IMR-90 (cell line): ENCODE measurements around the gene HIVEP1. TPM values are rescaled to one million over a fixed set of nuclear protein-coding genes. Genes with fewer than 3 reads are reported as not detected.

Experiments used
- ATAC-seq: fragments of 200-7000 bp; cut with Tn5 transposase; 2 replicates; pipeline ENCODE4 v1.9.1; 2020; ENCODE audit warnings: low read depth, mild to moderate bottlenecking, moderate library complexity
- BruUV-seq: library from RNA; stranded (reverse); fragments of 400-500 nt; replicated peaks from 2 replicates; lab custom pipeline; 2021; lab: Mats Ljungman, UMichigan
- CTCF ChIA-PET: fragments of 300-600 bp; formaldehyde crosslinking; extraction: SDS; loops from one replicate; lab custom pipeline; 2021; ENCODE audit warnings: antibody characterized with exemption; lab: Yijun Ruan, JAX
- POLR2A ChIA-PET: fragments of 300-600 bp; sonication (Branson Sonifier 250); formaldehyde crosslinking; loops from one replicate; lab custom pipeline; 2022; ENCODE audit warnings: antibody characterized with exemption; ENCODE audit not compliant: unreplicated experiment; lab: Charles Lee
- DNase-seq: peaks from one replicate; pipeline ENCODE4 v3.0.0; 2013
- H2AFZ ChIP-seq: replicated peaks from 2 replicates; pipeline ENCODE3; 2013; ENCODE audit warnings: low read length, mild to moderate bottlenecking; ENCODE audit not compliant: poor library complexity
- H2AK5ac ChIP-seq: 2 replicates; pipeline ENCODE4 v1.6.1; 2013; ENCODE audit warnings: low read depth, low read length, inconsistent platforms
- H2AK9ac ChIP-seq: replicated peaks from 2 replicates; pipeline ENCODE3; 2013; ENCODE audit warnings: mild to moderate bottlenecking, low read depth, low read length, moderate library complexity; ENCODE audit not compliant: poor library complexity
- H2BK120ac ChIP-seq: 2 replicates; pipeline ENCODE4 v1.6.1; 2013; ENCODE audit warnings: low read depth, low read length, inconsistent platforms
- H2BK15ac ChIP-seq: 3 replicates; pipeline ENCODE4 v1.6.1; 2013; ENCODE audit warnings: low read depth, low read length, inconsistent platforms
- H2BK20ac ChIP-seq: 2 replicates; pipeline ENCODE4 v1.6.1; 2013; ENCODE audit warnings: low read depth, mild to moderate bottlenecking, inconsistent platforms, low read length, moderate library complexity
- H2BK5ac ChIP-seq: 2 replicates; pipeline ENCODE4 v1.6.1; 2013; ENCODE audit warnings: mild to moderate bottlenecking, low read depth, low read length, inconsistent platforms; ENCODE audit not compliant: poor library complexity, severe bottlenecking
- H3K14ac ChIP-seq: replicated peaks from 2 replicates; pipeline ENCODE4 v1.6.1; 2013; ENCODE audit warnings: low read depth, low read length, inconsistent platforms
- H3K18ac ChIP-seq: 2 replicates; pipeline ENCODE4 v1.6.1; 2013; ENCODE audit warnings: low read depth, low read length, control low read depth
- H3K23ac ChIP-seq: 2 replicates; pipeline ENCODE4 v1.6.1; 2013; ENCODE audit warnings: low read depth, low read length, inconsistent platforms
- H3K27ac ChIP-seq: 2 replicates; pipeline ENCODE4 v1.5.1; 2013; ENCODE audit warnings: mild to moderate bottlenecking, control low read depth, low read length; ENCODE audit not compliant: insufficient read depth
- H3K27me3 ChIP-seq: 2 replicates; pipeline ENCODE4 v1.6.1; 2013; ENCODE audit warnings: low read length; ENCODE audit not compliant: control insufficient read depth, insufficient read depth
- H3K36me3 ChIP-seq: 2 replicates; pipeline ENCODE4 v1.6.1; 2013; ENCODE audit warnings: low read length, mixed read lengths; ENCODE audit not compliant: control insufficient read depth, insufficient read depth
- H3K4ac ChIP-seq: 2 replicates; pipeline ENCODE4 v1.6.1; 2013; ENCODE audit warnings: low read depth, low read length, inconsistent platforms
- H3K4me1 ChIP-seq: 2 replicates; pipeline ENCODE4 v1.6.1; 2013; ENCODE audit warnings: low read length, mixed read lengths; ENCODE audit not compliant: control insufficient read depth, insufficient read depth
- H3K4me2 ChIP-seq: 2 replicates; pipeline ENCODE4 v1.6.1; 2013; ENCODE audit warnings: low read depth, mild to moderate bottlenecking, control low read depth, low read length, moderate library complexity
- H3K4me3 ChIP-seq: 2 replicates; pipeline ENCODE4 v1.5.1; 2013; ENCODE audit warnings: low read depth, mild to moderate bottlenecking, control low read depth, low read length, moderate library complexity; ENCODE audit not compliant: insufficient read depth
- H3K56ac ChIP-seq: 2 replicates; pipeline ENCODE4 v1.6.1; 2013; ENCODE audit warnings: low read length, inconsistent platforms; ENCODE audit not compliant: insufficient read depth; ENCODE audit errors: extremely low read depth
- H3K79me1 ChIP-seq, 2 experiments: 2 replicates each; pipeline ENCODE4 v1.6.1; 2013; ENCODE audit warnings: low read length in 2 of 2, inconsistent platforms in 1 of 2, low read depth in 1 of 2
- H3K9ac ChIP-seq: 2 replicates; pipeline ENCODE4 v1.6.1; 2013; ENCODE audit warnings: low read depth, low read length, control low read depth
- H3K9me1 ChIP-seq: 2 replicates; pipeline ENCODE4 v1.6.1; 2013; ENCODE audit warnings: low read length, inconsistent platforms; ENCODE audit not compliant: insufficient read depth
- H3K9me3 ChIP-seq: 2 replicates; pipeline ENCODE4 v1.6.1; 2013; ENCODE audit warnings: low read length; ENCODE audit not compliant: control insufficient read depth, insufficient read depth
- H4K20me1 ChIP-seq: 2 replicates; pipeline ENCODE4 v1.6.1; 2013; ENCODE audit warnings: low read length, inconsistent platforms; ENCODE audit not compliant: insufficient read depth
- H4K5ac ChIP-seq: 2 replicates; pipeline ENCODE4 v1.6.1; 2013; ENCODE audit warnings: mild to moderate bottlenecking, low read depth, low read length, control low read depth
- H4K8ac ChIP-seq, 2 experiments: 2 replicates each; pipeline ENCODE4 v1.6.1; 2013; ENCODE audit warnings: low read depth in 2 of 2, low read length in 2 of 2, control low read depth in 1 of 2, inconsistent platforms in 1 of 2
- H4K91ac ChIP-seq: 2 replicates; pipeline ENCODE4 v1.6.1; 2013; ENCODE audit warnings: low read depth, low read length, inconsistent platforms; ENCODE audit not compliant: insufficient read depth
- BHLHE40 ChIP-seq: fragments of 150-350 bp; IDR thresholded peaks from 2 replicates; pipeline ENCODE4 v1.6.1; 2016; ENCODE audit warnings: mild to moderate bottlenecking, low read depth, low read length
- CEBPB ChIP-seq: IDR thresholded peaks from 2 replicates; pipeline ENCODE4 v1.6.1; 2012; ENCODE audit warnings: low read depth, low read length, improper control_type of control experiment
- CHD1 ChIP-seq: IDR thresholded peaks from 2 replicates; pipeline ENCODE4 v1.6.1; 2012; ENCODE audit warnings: low read depth, low read length, improper control_type of control experiment
- CTCF ChIP-seq: conservative IDR thresholded peaks from 2 replicates; pipeline ENCODE4 v1.5.1; 2012; ENCODE audit warnings: mild to moderate bottlenecking, low read depth, low read length, improper control_type of control experiment
- ELK1 ChIP-seq: fragments of 150-350 bp; IDR thresholded peaks from 2 replicates; pipeline ENCODE4 v1.6.1; 2016; ENCODE audit warnings: low read depth, mild to moderate bottlenecking, low read length, moderate library complexity, borderline replicate concordance
- FOS ChIP-seq: fragments of 150-350 bp; IDR thresholded peaks from 2 replicates; pipeline ENCODE4 v1.6.1; 2016; ENCODE audit warnings: low read depth, low read length
- MAFK ChIP-seq: IDR thresholded peaks from 2 replicates; pipeline ENCODE4 v1.6.1; 2012; ENCODE audit warnings: low read depth, low read length, improper control_type of control experiment
- MAZ ChIP-seq: IDR thresholded peaks from 2 replicates; pipeline ENCODE4 v1.6.1; 2012; ENCODE audit warnings: low read depth, mild to moderate bottlenecking, low read length, improper control_type of control experiment, moderate library complexity, borderline replicate concordance
- MXI1 ChIP-seq: IDR thresholded peaks from 2 replicates; pipeline ENCODE4 v1.6.1; 2012; ENCODE audit warnings: low read depth, mild to moderate bottlenecking, low read length, moderate library complexity, borderline replicate concordance
- NFE2L2 ChIP-seq: fragments of 150-350 bp; IDR thresholded peaks from 2 replicates; pipeline ENCODE4 v1.6.1; 2016; ENCODE audit warnings: low read depth, mild to moderate bottlenecking, low read length
- POLR2A ChIP-seq: IDR thresholded peaks from 2 replicates; pipeline ENCODE4 v1.6.1; 2012; ENCODE audit warnings: mild to moderate bottlenecking, low read depth, low read length
- RAD21 ChIP-seq: IDR thresholded peaks from 2 replicates; pipeline ENCODE4 v1.6.1; 2012; ENCODE audit warnings: low read length, improper control_type of control experiment
- RCOR1 ChIP-seq: IDR thresholded peaks from 2 replicates; pipeline ENCODE4 v1.6.1; 2012; ENCODE audit warnings: mild to moderate bottlenecking, low read length, improper control_type of control experiment; ENCODE audit not compliant: insufficient replicate concordance
- RFX5 ChIP-seq: IDR thresholded peaks from 2 replicates; pipeline ENCODE4 v1.8.0; 2012; ENCODE audit warnings: low read depth, mild to moderate bottlenecking, low read length, moderate library complexity
- SMC3 ChIP-seq: fragments of 150-350 bp; IDR thresholded peaks from 2 replicates; pipeline ENCODE4 v1.6.1; 2016; ENCODE audit warnings: low read depth, mild to moderate bottlenecking, antibody characterized with exemption, low read length, moderate library complexity
- USF2 ChIP-seq: fragments of 150-350 bp; IDR thresholded peaks from 2 replicates; pipeline ENCODE4 v1.6.1; 2017; ENCODE audit warnings: mild to moderate bottlenecking, antibody characterized with exemption, low read length, low read depth
- WGBS, 2 experiments: methylation state at CpG; one replicate each; pipeline versions ENCODE4 v1.1.5 to v1.1.7; 2013; ENCODE audit warnings: missing lambda C conversion rate in 2 of 2; ENCODE audit not compliant: insufficient read length in 1 of 2; ENCODE audit errors: extremely low coverage in 2 of 2; 5-methylcytosine and 5-hydroxymethylcytosine counted together
- dilution Hi-C: fragments of 300-500 bp; cut with HindIII; formaldehyde crosslinking; loops from one replicate; pipeline ENCODE4 v1.14.3; 2018; ENCODE audit warnings: low sequenced_read_pairs; ENCODE audit not compliant: unreplicated experiment
- in situ Hi-C: fragments of 300-500 bp; cut with MboI; formaldehyde crosslinking; loops from 3 replicates; pipeline ENCODE4 v1.14.3; 2019; ENCODE audit warnings: low sequenced_read_pairs, inconsistent platforms, mixed read lengths
- intact Hi-C: fragments of 100-400 bp; cut with micrococcal nuclease; formaldehyde crosslinking; loops from 2 replicates; pipeline ENCODE4 v1.10.0; 2022
- polyA plus RNA-seq, 3 experiments: library from polyadenylated mRNA; depleted of rRNA; stranded (reverse); fragments of >200 nt; gene quantifications; 2 replicates each; pipeline ENCODE4 v1.2.3, GENCODE V29; 2012; ENCODE audit warnings: low replicate concordance in 1 of 3
- total RNA-seq: library from RNA; depleted of rRNA; stranded (reverse); fragments of >200 nt; gene quantifications from 2 replicates; pipeline ENCODE4 v1.2.3, GENCODE V29; 2012

Gene HIVEP1
- total and polyA plus RNA-seq, 2 of the 4 experiments (the other 2 are of a cell fraction): 13.0 to 17.2 TPM

- Histone ChIP-seq H3K56ac (no peak overlapping the region), H2AK9ac (no peak overlapping the region), H3K9ac (no peak overlapping the region), H4K5ac (no peak overlapping the region), H3K23ac (no peak overlapping the region), H4K8ac (no peak overlapping the region), H2BK120ac (no peak overlapping the region), H3K4me1 (0 out of 2 replicates have a peak, but pooled peaks cover 2% of the 10 kb centered on the region), H3K14ac (no peak overlapping the region), H3K4me3 (no peak overlapping the region), H4K91ac (no peak overlapping the region), H3K4ac (no peak overlapping the region), H2AK5ac (no peak overlapping the region), H2BK5ac (no peak overlapping the region), H3K4me2 (no peak overlapping the region), H3K9me3 (peaks cover 2% of the 10 kb centered on the region; the same call in 1 of the 2 replicates), H3K27me3 (no peaks in the 10 kb centered on the region), H2AFZ (no peak overlapping the region), H4K20me1 (peaks cover 5% of the 10 kb centered on the region; the same call in 1 of the 2 replicates), H3K18ac (no peak overlapping the region), H3K27ac (no peak overlapping the region), H2BK20ac (no peak overlapping the region), H2BK15ac (no peak overlapping the region), H3K79me1 (peaks cover 26 to 52% of the 10 kb centered on the region in 2 experiments), H3K9me1 (peaks cover 4% of the 10 kb centered on the region; the same call in 1 of the 2 replicates), H3K36me3 (peaks cover 21% of the 10 kb centered on the region)
- in situ Hi-C loops: loop anchor here (10.0 kb wide), 1 partner anchor 432 kb away; no protein-coding TSS in a partner anchor
- ChIA-PET POLR2A (no interaction called here), CTCF (no interaction called here)
- DNase-seq (no peak), ATAC-seq (no peak)
- WGBS, 2 experiments: no CpG with 5 or more reads among the region's 10 CpGs
- intact Hi-C loops: no loop called here
- TF ChIP-seq RFX5 (no peak), RAD21 (no peak), SMC3 (no peak), MAFK (no peak), MXI1 (no peak), CHD1 (no peak), NFE2L2 (no peak), POLR2A (no peak), RCOR1 (no peak), ELK1 (no peak), USF2 (no peak), FOS (no peak), CTCF (no peak), BHLHE40 (no peak), MAZ (no peak), CEBPB (no peak)
- no TSS peak for BruUV-seq
- dilution Hi-C loops: no loop called here
These were observed 5.2 kb downstream of the HIVEP1 start for GRCh38 chr6:12017263-12017662.
